Measurements from ENCODE around the gene NDUFB8.

NDUFB8 gene

GRCh38 chr10:100531761-100532160 lies 2.1 kb upstream of the NDUFB8 start:
- no peaks in the 10 kb centered on the region for H3K27me3 Mint-ChIP-seq
- peaks cover 24% of the 10 kb centered on the region for H3K4me1 Mint-ChIP-seq
- ATAC-seq (replicated peaks; ENCODE audit: extremely low read depth, poor library complexity, severe bottlenecking): no peak
- DNase-seq (ENCODE audit: low spot score in 2 of 2): no peak
- peaks cover 14% of the 10 kb centered on the region for H3K36me3 Mint-ChIP-seq (ENCODE audit: insufficient read depth)
- H3K4me3 Mint-ChIP-seq: peak overlapping the region; percentile 31
- no peaks in the 10 kb centered on the region for H3K9me3 Mint-ChIP-seq
- no peak overlapping the region for H3K27ac Mint-ChIP-seq (ENCODE audit: low read depth)

GRCh38 chr10:100528921-100529474 lies 673 bp downstream of the NDUFB8 start:
- Mint-ChIP-seq H3K27ac (ENCODE audit: low read depth) (peak overlapping the region; percentile 97), H3K4me3 (peak overlapping the region; percentile 92), H3K27me3 (no peaks in the 10 kb centered on the region), H3K9me3 (no peaks in the 10 kb centered on the region), H3K4me1 (peaks cover 33% of the 10 kb centered on the region), H3K36me3 (ENCODE audit: insufficient read depth) (peaks cover 32% of the 10 kb centered on the region)
- DNase-seq (ENCODE audit: low spot score in 2 of 2): no peak
- peak; percentile 25 for ATAC-seq (replicated peaks; ENCODE audit: extremely low read depth, poor library complexity, severe bottlenecking)

DNA sequence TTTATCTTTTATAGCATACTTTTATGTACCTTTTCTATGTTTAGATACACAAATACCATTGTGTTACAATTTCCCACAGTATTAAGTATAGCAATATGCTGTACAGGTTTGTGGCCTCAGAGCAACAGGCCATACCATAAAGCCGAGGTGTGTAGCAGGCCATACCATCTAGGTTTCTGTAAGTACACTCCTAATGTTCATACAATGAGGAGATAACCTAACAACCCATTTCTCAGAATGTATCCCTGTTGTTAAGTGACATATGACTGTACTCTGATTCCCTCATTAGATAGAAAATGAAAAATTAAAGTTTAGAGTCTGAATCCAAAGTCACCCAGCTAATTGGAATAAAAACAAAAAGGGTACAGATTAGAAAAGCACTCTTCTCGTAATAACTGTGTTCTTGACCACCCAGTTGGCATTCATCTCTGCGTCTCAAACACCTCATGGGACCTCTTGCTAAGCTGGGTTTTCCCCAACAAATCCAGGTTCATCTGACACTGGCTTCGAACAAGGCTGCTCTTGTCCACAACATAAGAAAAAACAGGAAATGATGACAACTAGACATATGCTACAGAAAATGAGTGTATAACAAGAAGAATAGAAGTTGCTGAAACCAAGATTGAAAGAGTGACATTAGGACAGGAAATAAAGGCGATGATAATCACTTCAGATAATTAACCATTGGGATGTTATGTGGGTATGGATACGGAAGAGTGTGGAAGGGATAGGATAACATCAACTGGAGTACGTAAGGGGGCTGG lies 1.4 kb downstream of the NDUFB8 start:
- no peaks in the 10 kb centered on the region for H3K9me3 Mint-ChIP-seq
- H3K4me1 Mint-ChIP-seq: peaks cover 33% of the 10 kb centered on the region
- ATAC-seq (replicated peaks; ENCODE audit: extremely low read depth, poor library complexity, severe bottlenecking) (peak; percentile 30), DNase-seq (ENCODE audit: low spot score in 2 of 2) (no peak)
- peak overlapping the region; percentile 97 for H3K27ac Mint-ChIP-seq (ENCODE audit: low read depth)
- peaks cover 37% of the 10 kb centered on the region for H3K36me3 Mint-ChIP-seq (ENCODE audit: insufficient read depth)
- no peaks in the 10 kb centered on the region for H3K27me3 Mint-ChIP-seq
- H3K4me3 Mint-ChIP-seq: peak overlapping the region; percentile 92

DNA sequence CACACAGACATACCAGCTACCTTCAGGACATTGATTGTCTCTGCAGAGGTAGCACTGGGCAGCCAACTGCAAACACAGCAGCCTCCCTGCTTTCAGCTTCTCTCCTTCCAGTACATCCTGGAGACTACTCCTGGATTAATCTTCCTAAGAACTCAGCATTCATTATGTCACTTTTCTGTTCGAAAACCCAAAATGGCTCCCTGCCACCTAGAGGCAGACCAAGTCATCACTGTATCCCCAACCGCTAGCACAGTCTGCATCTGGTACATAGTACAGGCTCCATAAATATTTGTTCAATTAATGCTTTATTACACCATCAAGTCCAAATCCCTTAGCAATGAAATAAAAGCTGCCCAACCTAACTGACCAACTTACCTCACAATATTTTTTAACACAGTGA lies 5.0 kb downstream of the NDUFB8 start:
- ATAC-seq (replicated peaks; ENCODE audit: extremely low read depth, poor library complexity, severe bottlenecking): no peak
- H3K27me3 Mint-ChIP-seq: no peaks in the 10 kb centered on the region
- H3K4me1 Mint-ChIP-seq: peaks cover 26% of the 10 kb centered on the region
- no peak overlapping the region for H3K4me3 Mint-ChIP-seq
- no peak for DNase-seq (ENCODE audit: low spot score in 2 of 2)
- peaks cover 34% of the 10 kb centered on the region for H3K36me3 Mint-ChIP-seq (ENCODE audit: insufficient read depth)
- H3K9me3 Mint-ChIP-seq: no peaks in the 10 kb centered on the region
- H3K27ac Mint-ChIP-seq (ENCODE audit: low read depth): peak overlapping the region; percentile 54

- H3K36me3 Mint-ChIP-seq (ENCODE audit: insufficient read depth): peaks cover 30% of the 10 kb centered on the region
- peak overlapping the region; percentile 57 for H3K27ac Mint-ChIP-seq (ENCODE audit: low read depth)
- no peaks in the 10 kb centered on the region for H3K27me3 Mint-ChIP-seq
- H3K9me3 Mint-ChIP-seq: no peaks in the 10 kb centered on the region
- no peak for DNase-seq (ENCODE audit: low spot score in 2 of 2)
- no peak for ATAC-seq (replicated peaks; ENCODE audit: extremely low read depth, poor library complexity, severe bottlenecking)
- H3K4me1 Mint-ChIP-seq: peaks cover 26% of the 10 kb centered on the region
- no peak overlapping the region for H3K4me3 Mint-ChIP-seq
Observed at GRCh38 chr10:100524206-100524605, 5.5 kb downstream of the NDUFB8 start.

DNA sequence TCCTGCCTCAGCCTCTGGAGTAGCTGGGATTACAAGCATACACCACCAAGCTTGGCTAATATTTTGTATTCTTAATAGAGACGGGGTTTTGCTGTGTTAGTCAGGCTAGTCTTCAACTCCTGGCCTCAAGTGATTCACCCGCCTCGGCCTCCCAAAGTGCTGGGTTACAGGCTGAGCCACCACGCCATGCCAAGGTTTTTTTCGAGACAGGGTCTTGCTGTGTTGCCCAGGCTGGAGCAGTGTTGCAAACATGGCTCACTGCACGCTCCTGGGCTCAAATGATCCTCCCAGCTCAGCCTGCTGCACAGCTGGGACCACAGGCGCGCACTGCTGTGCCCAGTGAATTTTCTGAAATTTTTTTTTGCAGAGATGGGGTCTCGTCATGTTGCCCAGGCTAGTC lies 6.7 kb downstream of the NDUFB8 start:
- Mint-ChIP-seq H3K27me3 (no peaks in the 10 kb centered on the region), H3K4me3 (no peak overlapping the region), H3K9me3 (no peaks in the 10 kb centered on the region), H3K36me3 (ENCODE audit: insufficient read depth) (peaks cover 25% of the 10 kb centered on the region), H3K27ac (ENCODE audit: low read depth) (no peak overlapping the region), H3K4me1 (peaks cover 21% of the 10 kb centered on the region)
- DNase-seq (ENCODE audit: low spot score in 2 of 2) (no peak), ATAC-seq (replicated peaks; ENCODE audit: extremely low read depth, poor library complexity, severe bottlenecking) (no peak)

- Mint-ChIP-seq H3K27ac (ENCODE audit: low read depth) (no peak overlapping the region), H3K9me3 (no peaks in the 10 kb centered on the region), H3K27me3 (no peaks in the 10 kb centered on the region), H3K36me3 (ENCODE audit: insufficient read depth) (peaks cover 25% of the 10 kb centered on the region), H3K4me1 (peaks cover 20% of the 10 kb centered on the region), H3K4me3 (no peak overlapping the region)
- ATAC-seq (replicated peaks; ENCODE audit: extremely low read depth, poor library complexity, severe bottlenecking) (no peak), DNase-seq (ENCODE audit: low spot score in 2 of 2) (no peak)
Observed at GRCh38 chr10:100522107-100522801, 7.4 kb downstream of the NDUFB8 start.

- no peaks in the 10 kb centered on the region for H3K9me3 Mint-ChIP-seq
- H3K36me3 Mint-ChIP-seq (ENCODE audit: insufficient read depth): peaks cover 19% of the 10 kb centered on the region
- no peak overlapping the region for H3K4me3 Mint-ChIP-seq
- DNase-seq (ENCODE audit: low spot score in 2 of 2): no peak
- no peak for ATAC-seq (replicated peaks; ENCODE audit: extremely low read depth, poor library complexity, severe bottlenecking)
- peaks cover 10% of the 10 kb centered on the region for H3K4me1 Mint-ChIP-seq
- no peak overlapping the region for H3K27ac Mint-ChIP-seq (ENCODE audit: low read depth)
- no peaks in the 10 kb centered on the region for H3K27me3 Mint-ChIP-seq
Observed at GRCh38 chr10:100520811-100521210, 8.9 kb downstream of the NDUFB8 start.

- H3K9me3 Mint-ChIP-seq: no peaks in the 10 kb centered on the region
- no peaks in the 10 kb centered on the region for H3K27me3 Mint-ChIP-seq
- no peak for DNase-seq (ENCODE audit: low spot score in 2 of 2)
- no peak within 1 kb of the TSS for H3K4me3 Mint-ChIP-seq
- H3K36me3 Mint-ChIP-seq (ENCODE audit: insufficient read depth): peaks cover 9% of the 10 kb centered on the region
- no peak for ATAC-seq (replicated peaks; ENCODE audit: extremely low read depth, poor library complexity, severe bottlenecking)
- no peak within 1 kb of the TSS for H3K27ac Mint-ChIP-seq (ENCODE audit: low read depth)
- peaks cover 6% of the 10 kb centered on the region for H3K4me1 Mint-ChIP-seq
Observed at GRCh38 chr10:100519311-100520051, 10.2 kb downstream of the NDUFB8 start, which contains the start of gene SEC31B. TSS of gene SEC31B (minus strand) at chr10:100519861. CDS start at chr10:100516952, 2,909 bp downstream.

DNA sequence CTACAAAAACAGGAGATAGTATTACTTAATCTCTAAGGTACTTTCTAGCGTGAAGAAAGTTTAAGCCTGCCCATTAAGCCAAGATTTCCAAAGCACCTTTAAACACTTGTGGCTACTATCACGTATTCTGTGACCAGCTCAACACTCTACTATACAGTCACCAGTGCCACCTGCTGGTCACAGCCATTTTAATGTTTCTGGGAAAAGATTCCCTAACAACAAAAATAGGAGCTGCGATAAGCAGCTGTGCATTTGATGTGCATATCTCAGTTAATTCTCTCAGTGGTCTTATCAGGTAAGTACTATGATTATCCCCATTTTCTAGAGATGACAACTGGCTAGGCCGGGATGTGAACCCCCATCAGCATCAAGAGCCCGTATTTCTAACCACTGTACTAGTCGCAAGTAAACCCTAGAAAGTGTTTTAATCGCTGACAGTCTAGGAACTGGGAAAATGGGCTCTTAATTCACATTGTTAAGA lies 10.9 kb downstream of the NDUFB8 start:
- Mint-ChIP-seq H3K27ac (ENCODE audit: low read depth) (no peak overlapping the region), H3K4me3 (no peak overlapping the region), H3K36me3 (ENCODE audit: insufficient read depth) (peaks cover 8% of the 10 kb centered on the region), H3K9me3 (no peaks in the 10 kb centered on the region), H3K4me1 (peaks cover 5% of the 10 kb centered on the region), H3K27me3 (no peaks in the 10 kb centered on the region)
- DNase-seq (ENCODE audit: low spot score in 2 of 2): peak; percentile 35 to 38
- ATAC-seq (replicated peaks; ENCODE audit: extremely low read depth, poor library complexity, severe bottlenecking): no peak

- Mint-ChIP-seq H3K27me3 (no peaks in the 10 kb centered on the region), H3K9me3 (no peaks in the 10 kb centered on the region), H3K4me3 (no peak overlapping the region), H3K36me3 (ENCODE audit: insufficient read depth) (peaks cover 6% of the 10 kb centered on the region), H3K27ac (ENCODE audit: low read depth) (no peak overlapping the region), H3K4me1 (peaks cover 17% of the 10 kb centered on the region)
- ATAC-seq (replicated peaks; ENCODE audit: extremely low read depth, poor library complexity, severe bottlenecking) (no peak), DNase-seq (ENCODE audit: low spot score in 2 of 2) (no peak)
Observed at GRCh38 chr10:100516847-100517246, 12.8 kb downstream of the NDUFB8 start.

DNA sequence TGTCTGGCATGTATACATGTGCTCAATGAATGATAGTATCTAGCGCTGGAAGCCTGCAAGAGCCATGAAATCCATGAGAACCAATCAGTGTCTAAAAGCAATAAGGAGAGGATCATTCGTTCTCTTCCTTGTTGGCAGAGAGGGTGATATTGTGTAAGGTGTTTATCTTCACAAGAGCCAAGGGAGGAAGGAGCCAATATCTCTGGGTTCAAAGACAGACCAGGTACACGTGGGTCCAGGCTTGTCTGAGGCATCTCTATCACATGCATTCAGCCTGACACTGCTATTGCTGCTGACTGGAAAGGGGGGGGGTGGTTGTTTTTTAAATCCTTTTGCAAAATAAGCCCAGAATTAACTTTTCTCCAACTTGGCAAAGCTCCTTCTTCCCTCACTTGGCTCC lies 14.1 kb downstream of the NDUFB8 start:
- Mint-ChIP-seq H3K27ac (ENCODE audit: low read depth) (no peak overlapping the region), H3K27me3 (no peaks in the 10 kb centered on the region), H3K4me1 (peaks cover 29% of the 10 kb centered on the region), H3K4me3 (no peak overlapping the region), H3K9me3 (no peaks in the 10 kb centered on the region), H3K36me3 (ENCODE audit: insufficient read depth) (peaks cover 6% of the 10 kb centered on the region)
- no peak for ATAC-seq (replicated peaks; ENCODE audit: extremely low read depth, poor library complexity, severe bottlenecking)
- DNase-seq (ENCODE audit: low spot score in 2 of 2): no peak
